Adipose tissue (tissue), 3 donors: ENCODE data around the gene TSPAN33. TPM values are rescaled to one million over a fixed set of nuclear protein-coding genes. Genes with fewer than 3 reads are reported as not detected.
"Not testable (repeated sequence)": the region's sequence is repeated elsewhere in the genome, so short reads cannot be mapped to it uniquely, and the experiment has no call there.

Experiments used
- H3K27ac ChIP-seq: one replicate; pipeline ENCODE4 v1.5.1; 2013; ENCODE audit warnings: low read depth, low read length
- WGBS, 3 donors: extraction: QIAGEN DNeasy Blood & Tissue Kit; methylation state at CpG; one replicate each; pipeline ENCODE4 v1.1.7; 2013; 5-methylcytosine and 5-hydroxymethylcytosine counted together
- polyA plus RNA-seq, 3 donors: library from polyadenylated mRNA; stranded (reverse); fragments of 200-250 nt; gene quantifications; one replicate each; pipeline ENCODE4 v1.2.3, GENCODE V29; 2013
- donor health status: healthy with polysubstance abuse.
- donor health status: Bipolar disorder and iron deficiency.
- donor health status: healthy.

TSPAN33 gene
- polyA plus RNA-seq, 3 donors, result 4.2 to 9.2 (median 6.1) TPM

DNA sequence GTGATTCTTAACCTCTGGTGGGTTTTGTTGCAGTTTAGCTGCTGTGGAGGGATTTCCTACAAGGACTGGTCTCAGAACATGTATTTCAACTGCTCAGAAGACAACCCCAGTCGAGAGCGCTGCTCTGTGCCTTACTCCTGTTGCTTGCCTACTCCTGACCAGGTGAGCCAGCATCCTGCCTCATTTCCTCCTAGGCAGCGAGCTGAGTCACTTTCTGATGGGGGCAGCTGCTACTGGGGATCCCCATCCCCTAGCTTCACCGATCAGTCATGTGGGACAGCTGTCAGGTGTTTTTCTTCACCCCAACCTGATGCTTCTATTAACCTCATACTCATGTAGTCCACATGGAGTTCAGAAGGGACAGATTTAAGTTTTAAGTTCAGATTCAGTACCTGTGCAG is 22.2 kb downstream of the TSPAN33 start:
- 80 to 83% (median 82%) methylated on average over 4 of the region's 4 CpGs for WGBS, 3 donors

DNA sequence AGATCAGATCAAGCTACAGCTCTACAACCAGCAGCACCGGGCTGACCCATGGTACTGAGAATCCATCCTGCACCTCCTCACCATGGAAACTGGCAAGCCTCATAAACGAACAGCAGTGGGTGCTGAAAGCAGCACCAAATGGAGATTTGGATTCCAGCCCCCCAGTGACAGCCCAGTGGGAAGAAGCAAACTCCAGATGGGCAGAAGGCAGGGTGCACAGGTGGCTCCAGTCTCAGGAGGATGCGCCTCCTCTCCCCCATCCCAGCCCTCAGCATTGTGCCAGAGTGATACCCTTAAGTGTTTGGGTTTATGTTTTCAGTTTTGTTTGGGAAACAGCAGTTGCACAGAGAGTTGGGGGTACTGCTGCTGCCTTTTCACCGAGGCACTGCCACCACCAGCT is 23.3 kb downstream of the TSPAN33 start:
- 83 to 84% (median 84%) methylated on average over 4 of the region's 4 CpGs for WGBS, 3 donors
- no peak overlapping the region for H3K27ac ChIP-seq

More for the DNA sequence above, 22.2 kb downstream of the TSPAN33 start:
- H3K27ac ChIP-seq, result no peak overlapping the region

DNA sequence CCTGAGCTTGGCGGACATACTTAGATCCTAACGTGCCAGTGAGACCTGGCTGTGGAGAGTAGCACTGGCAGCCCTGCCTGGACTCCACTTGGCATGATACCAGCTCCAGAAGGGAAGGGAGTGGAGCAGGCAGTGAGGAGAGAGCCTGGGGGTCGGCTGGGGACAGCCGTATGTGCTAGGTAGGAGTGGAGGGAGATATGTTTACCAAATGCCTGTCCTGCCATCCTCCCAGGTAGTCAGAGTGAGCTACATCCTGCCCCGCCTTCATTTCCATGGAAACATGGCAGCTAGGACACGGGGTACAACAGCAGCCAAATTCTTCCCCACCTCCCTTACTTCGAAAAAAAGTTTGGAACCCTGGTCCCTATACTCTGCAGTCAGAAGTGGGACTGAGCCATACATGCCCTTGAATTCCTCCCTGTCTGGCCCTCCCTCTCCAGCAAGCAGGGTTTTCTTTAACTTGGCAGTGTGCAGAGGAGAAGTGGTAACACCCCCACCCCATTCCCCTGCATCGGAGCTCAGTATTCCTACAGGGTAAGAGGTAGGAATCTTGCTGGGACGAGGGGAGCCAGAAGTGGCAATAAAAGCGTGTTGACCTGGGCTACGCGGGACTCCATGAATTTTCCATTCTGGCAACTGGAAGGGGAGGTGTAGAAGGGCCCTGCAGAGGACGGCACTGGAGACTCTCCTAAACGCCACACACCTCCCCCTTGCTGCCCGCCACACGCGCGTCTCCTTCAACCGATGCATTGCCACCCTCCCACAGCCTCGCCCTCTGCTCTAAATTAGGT is 23.9 kb downstream of the TSPAN33 start:
- 48 to 61% (median 48%) methylated on average over 20 of the region's 20 CpGs for WGBS, 3 donors
- H3K27ac ChIP-seq, result no peak overlapping the region

DNA sequence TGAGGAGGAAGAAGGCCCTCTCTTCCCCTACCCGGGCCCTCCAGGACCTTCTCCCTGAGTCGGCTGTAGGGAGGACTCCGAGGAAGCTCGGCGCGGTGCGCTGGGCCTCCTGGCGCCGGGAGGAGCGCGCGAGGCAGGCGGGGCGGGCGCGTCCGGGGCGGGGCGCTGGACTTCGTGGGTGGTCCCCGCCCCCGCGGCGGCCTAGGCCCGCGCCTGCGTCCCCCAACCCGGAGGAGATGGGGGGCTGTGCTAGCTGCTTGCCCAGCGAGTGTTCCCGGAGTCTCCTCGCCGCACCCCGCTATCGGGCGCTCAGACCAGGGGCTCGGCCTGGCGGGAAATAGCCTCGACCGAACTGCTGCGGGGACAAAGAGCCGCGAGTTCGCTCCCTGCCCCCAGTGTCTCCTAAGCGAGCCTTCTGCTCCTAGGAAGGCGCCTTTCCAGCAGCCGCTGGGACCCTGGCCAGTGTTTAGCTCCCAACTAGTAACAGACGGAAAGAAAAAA is 24.7 kb downstream of the TSPAN33 start:
- WGBS, 3 donors, result 1 to 3% (median 1%) methylated on average over 45 to 47 of the region's 47 CpGs
- no peak overlapping the region for H3K27ac ChIP-seq

DNA sequence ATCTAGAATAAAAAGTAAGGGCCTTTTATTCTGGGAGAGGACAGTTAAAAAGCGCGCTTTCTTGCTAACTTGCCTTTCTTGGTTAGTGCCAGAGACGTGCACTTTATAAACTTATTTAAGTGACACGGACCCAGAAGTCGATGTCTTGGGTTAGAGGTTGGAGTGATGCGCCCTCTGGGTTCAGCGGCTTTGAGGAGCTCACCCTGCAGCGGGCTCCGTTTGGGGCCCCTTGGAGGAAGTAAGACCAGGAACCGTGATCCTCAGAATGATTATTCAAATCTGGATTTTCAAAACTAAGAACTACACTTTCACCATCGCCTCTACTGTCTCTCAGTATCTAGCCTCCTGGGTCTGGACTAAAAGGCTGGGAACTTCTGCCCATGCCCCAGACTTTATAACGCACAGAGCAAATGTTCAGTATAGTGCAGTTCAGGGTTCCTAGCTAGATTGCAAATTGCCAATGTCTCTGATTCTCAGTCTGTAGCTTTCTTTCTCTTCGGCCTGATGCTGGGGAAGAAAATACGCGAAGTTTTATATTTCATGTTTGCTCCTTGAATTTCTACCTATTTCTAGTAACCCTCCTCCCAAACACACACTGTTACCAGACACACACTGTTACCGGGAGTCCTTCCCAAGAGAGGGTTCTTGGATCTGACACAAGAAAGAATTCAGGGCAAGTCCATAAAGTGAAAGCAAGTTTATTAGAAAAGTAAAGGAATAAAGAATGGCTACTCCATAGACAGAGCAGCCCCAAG is 25.4 kb downstream of the TSPAN33 start:
- no peak overlapping the region for H3K27ac ChIP-seq
- WGBS, 3 donors, result 30 to 67% (median 36%) methylated on average over 16 of the region's 16 CpGs

DNA sequence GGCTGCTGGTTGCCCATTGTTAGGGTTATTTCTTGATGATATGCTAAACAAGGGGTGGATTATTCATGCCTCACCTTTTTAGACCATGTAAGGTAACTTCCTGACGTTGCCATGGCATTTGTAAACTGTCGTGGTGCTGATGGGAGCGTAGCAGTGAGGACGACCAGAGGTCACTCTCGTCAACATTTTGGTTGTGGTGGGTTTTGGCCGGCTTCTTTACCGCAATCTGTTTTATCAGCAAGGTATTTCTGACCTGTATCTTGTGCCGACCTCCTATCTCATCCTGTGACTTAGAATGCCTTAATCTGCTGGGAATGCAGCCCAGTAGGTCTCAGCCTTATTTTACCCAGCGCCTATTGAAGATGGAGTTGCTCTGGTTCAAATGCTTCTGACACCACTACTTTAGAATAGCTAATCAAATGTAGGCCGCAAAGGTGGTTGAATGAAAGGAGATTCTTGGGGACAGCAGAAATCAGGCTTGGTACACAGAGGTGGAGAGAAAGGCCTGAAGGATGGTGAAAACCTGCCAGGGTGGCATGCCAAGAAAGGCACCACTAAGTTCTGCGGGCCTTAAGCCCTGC is 26.0 kb downstream of the TSPAN33 start:
- WGBS, 3 donors, result 90 to 94% (median 93%) methylated on average over 11 of the region's 11 CpGs
- no peak overlapping the region for H3K27ac ChIP-seq

DNA sequence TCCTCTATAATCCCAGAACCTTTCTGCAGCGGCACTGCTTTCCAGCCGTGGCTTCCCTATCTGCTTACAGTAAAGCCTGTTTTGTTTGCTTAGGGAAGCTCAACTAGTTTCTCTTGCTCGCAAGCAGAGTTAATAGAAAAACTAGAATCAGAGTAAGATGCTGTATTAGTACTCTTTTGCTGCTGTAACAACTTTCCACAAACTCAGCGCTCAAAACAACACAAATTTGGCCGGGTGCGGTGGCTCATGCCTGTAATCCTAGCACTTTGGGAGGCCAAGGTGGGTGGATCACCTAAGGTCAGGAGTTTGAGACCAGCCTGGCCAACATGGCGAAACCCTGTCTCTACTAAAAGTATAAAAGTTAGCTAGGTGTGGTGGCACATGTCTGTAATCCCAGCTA is 29.4 kb downstream of the TSPAN33 start:
- H3K27ac ChIP-seq, result not testable (repeated sequence)
- 90 to 97% (median 96%) methylated on average over 7 of the region's 7 CpGs for WGBS, 3 donors

DNA sequence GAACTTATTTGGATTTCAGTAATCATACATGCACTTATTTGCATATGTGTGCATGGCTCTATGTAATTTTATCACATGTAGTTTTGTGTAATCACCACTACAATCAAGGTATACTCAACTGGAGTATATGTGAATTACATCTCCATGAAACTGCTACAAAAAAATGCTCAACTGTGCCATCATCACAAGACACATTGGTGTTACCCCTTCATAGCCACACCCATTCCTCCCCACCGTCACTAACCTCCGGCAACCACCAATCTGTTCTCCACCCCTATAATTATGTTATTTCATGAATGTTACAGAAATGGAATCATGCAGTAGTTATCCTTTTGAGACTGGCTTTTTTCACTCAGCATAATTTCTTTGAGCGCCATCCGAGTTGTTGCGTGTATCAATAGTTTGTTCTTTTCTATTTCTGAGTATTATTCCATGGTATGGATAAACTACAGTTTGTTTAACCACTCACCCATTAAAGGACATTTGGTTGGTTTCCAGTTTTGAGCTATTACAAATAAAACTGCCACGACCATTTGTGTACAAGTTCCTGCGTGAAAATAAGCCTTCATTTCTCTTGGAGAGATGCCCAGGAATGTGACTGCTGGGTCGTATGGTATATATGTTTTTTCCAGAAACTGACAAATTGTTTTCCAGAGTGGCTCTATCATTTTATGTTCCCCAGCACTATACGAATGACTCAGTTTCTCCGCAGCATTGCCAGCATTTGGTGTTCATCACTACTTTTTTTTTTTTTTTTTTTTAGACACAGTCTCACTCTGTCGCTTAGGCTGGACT is 32.6 kb downstream of the TSPAN33 start:
- 47 to 69% (median 47%) methylated on average over 11 of the region's 11 CpGs for WGBS, 3 donors
- no peak overlapping the region for H3K27ac ChIP-seq

DNA sequence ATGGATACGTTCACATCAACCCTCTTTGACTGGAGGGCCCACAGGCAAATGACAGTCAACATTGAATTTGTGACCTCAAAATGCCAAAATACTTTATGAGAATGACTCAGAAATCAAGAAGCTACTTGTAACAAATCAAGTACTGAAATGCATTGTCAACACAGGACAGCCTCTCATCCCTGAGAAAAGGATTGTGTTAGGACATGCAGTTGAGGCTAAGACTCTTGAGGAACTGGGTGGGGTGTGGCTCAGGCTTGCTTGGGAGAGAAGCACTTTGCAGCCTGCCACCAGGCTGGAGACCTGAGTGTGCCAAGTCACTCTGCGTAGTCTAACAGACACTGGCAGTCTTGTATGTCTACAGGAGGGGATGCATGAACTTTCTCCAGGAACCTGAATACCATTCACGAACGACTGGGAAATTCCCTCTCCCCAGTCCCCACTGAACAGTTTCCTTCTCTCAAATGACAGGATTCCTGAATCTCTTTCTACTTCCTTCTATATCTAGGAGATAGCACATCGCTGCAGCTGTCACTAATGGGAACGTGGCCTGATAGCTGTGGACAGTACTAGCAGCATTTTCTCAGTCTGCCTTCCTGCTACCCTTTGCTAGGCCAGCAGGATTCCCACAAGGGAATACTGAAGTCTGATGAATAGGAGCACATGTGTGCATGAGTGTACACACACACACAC is 40.6 kb downstream of the TSPAN33 start:
- H3K27ac ChIP-seq, result no peak overlapping the region
- WGBS, 3 donors, result 71 to 87% (median 80%) methylated on average over 6 of the region's 6 CpGs

DNA sequence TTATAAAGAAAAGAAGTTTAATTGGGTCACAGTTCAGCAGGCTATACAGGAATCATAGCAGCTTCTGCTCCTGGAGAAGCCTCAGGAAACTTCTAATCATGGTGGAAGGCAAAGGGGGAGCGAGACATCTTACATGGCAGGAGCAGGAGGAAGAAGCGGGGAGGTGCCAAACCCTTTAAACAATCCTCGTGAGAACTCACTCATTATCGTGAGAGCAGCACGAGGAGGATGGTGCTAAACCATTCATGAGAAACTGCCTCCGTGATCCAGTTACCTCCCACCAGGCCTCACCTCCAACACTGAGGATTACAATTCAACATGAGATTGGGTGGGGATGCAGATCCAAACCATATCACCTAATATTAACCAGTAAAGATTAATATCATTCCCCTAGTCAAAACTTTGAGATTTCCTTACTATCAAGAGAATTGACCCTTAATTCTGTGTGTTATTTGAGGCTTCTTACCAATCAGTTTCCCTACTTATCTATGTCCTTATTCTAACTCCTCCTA is 42.3 kb downstream of the TSPAN33 start:
- H3K27ac ChIP-seq, result no peak overlapping the region
- 86 to 94% (median 93%) methylated on average over 6 of the region's 6 CpGs for WGBS, 3 donors

DNA sequence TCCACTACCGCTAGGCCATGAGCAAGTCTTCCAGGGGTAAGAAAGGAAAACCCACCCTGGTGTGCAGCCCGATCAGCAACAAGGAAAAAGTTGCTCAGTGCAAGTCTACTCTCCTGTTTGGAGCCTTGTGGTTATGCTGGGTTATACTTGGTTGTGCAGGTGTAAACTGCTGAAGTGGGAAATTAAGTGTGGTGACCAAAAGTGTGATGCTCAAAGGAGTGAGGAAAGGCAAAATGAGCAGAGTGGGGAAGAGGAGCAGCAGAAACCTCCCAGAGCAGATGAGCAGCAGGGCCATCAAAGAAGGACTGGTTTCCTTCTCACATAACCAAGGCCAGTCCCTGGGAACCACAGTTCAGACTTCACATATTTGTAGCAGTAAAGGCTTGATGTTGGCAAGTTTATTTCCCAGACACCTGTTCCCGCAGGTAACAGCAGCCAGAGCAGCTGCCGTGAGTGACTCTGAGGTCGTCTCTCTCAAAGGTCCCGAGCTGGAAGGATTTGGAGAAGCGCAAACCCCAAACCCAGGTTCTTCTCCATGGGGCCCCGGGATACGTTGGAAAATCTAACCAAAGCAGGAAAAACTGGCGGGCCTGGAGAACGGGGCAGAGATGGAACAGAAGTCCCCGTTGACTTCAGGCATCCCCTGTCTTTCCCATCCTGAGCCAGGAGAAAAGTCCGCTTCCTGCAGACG is 43.3 kb downstream of the TSPAN33 start:
- 25 to 33% (median 32%) methylated on average over 14 of the region's 14 CpGs for WGBS, 3 donors
- H3K27ac ChIP-seq, result no peak overlapping the region

DNA sequence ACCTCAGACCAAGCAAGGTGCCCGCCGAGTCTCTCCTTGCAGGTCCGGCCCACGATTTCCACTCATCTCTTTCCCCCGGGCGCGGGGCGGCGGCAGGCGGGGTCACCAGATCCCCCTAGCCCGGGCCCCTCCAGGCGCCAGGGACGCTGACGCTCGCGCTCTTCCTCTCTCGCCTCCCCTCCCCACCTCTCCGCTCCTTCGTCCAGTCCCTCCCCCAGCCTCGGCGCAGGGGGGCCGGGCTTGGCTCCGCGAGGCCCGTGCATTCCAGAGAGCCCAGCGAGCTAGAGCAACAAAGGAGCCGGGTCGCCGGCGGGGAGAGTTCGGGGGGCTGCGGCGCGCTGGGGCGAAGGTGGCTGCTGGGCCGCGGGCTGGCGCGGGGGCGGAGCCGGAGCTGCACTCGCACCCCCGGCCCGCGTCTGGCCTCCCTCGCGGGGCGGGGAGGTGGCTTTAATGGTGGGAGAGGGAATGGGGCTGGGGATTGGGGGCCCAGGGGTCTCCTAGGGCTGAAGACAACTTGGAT is 43.9 kb downstream of the TSPAN33 start, which contains the start of gene SMO:
SMO (plus strand) TSS at position 262 of the 520 bp plus-strand sequence. CDS start 519 bp downstream, outside the sequence.
- WGBS, 3 donors, result 0 to 1% (median 1%) methylated on average over 37 to 48 of the region's 48 CpGs

DNA sequence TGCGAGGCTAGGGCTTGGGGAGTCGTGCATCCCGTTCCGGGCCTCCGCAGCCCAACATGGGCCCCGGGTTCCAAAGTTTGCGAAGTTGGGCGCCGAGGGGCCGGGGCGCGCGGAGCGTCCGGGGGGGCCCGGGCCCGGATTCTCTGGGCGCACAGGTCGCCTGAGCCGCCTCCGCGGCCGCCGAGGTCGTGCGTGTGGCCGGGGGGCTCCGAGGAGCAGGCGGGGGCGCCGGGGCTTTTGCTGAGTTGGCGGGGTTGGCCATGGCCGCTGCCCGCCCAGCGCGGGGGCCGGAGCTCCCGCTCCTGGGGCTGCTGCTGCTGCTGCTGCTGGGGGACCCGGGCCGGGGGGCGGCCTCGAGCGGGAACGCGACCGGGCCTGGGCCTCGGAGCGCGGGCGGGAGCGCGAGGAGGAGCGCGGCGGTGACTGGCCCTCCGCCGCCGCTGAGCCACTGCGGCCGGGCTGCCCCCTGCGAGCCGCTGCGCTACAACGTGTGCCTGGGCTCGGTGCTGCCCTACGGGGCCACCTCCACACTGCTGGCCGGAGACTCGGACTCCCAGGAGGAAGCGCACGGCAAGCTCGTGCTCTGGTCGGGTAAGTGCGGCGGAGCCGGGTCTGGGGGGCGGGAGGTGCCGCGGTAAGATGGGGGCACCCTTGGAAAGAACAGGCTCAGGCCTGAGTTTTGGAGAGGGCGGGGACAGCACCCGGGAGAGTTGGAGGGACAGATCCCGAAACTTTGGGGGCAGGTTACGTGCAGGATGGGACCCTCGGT is 44.6 kb downstream of the TSPAN33 start:
- H3K27ac ChIP-seq, result no peak overlapping the region

More for the DNA sequence above, 43.9 kb downstream of the TSPAN33 start, which contains the start of gene SMO:
- no peak within 1 kb of the TSS for H3K27ac ChIP-seq

DNA sequence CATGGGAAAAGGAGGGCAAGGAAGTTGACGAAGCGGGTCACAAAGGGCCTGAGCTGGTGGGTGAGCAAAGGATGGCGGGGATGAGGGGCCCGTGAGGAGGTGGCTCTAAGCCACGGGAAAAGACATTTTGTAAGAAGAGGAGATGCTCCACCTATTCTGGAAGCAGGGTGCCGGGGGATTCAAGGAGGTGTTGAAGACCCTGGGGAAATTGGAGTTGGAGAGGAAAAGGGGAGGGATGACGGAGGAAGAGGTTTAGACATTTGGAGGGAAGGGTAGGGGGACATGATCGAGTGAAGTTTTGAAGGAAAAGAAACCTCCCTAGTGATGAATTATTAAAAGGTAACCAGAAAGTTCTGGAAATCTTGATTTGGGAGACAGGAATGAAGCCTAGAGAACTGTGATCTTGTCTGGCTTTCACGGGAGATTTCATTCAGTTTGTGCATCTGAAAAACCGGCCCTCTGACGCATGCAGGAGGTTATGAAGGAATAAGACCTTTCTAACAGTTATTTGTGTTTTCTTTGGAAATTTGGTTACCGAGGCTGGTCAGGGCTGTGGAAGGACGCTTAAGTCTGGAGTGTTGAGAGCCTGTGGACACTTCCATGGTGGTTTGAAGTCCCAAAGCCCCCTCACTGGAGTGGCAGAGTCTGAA is 45.3 kb downstream of the TSPAN33 start:
- H3K27ac ChIP-seq, result no peak overlapping the region

More for the DNA sequence above, 44.6 kb downstream of the TSPAN33 start:
- WGBS, 3 donors, result 1 to 2% (median 1%) methylated on average over 79 to 83 of the region's 83 CpGs

DNA sequence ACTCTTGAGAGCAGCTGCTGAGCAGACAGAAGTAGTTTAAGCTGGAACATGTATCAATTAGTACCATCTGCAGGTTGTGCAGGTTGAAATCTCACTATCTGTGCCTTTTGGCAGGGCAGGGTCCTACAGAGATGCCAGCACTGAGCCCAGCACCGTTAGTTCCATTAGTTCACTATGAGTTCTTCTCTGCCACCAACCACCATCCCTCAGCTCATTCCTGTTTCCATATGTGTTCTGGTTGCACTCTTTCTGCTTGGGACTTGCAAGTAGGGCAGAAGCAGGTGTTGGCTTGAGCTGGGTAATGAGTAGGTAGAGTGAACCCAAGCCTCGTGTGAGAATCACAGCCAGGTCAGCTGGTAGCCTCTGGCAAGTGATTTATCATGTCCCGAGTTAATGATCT is 46.8 kb downstream of the TSPAN33 start:
- WGBS, 3 donors, result 54 to 88% (median 81%) methylated on average over 3 of the region's 3 CpGs
- no peak overlapping the region for H3K27ac ChIP-seq

More for the DNA sequence above, 45.3 kb downstream of the TSPAN33 start:
- 41 to 69% (median 46%) methylated on average over 13 of the region's 13 CpGs for WGBS, 3 donors
